SK-N-SH (cell line): ENCODE measurements around the gene STX1A. TPM values are rescaled to one million over a fixed set of nuclear protein-coding genes. Genes with fewer than 3 reads are reported as not detected.

Experiments
- CTCF ChIA-PET: fragments of 300-600, 350-600 bp; formaldehyde crosslinking; extraction: SDS; loops from one replicate; lab custom pipeline; 2021; lab: Yijun Ruan, JAX
- POLR2A ChIA-PET: fragments of 350-600 bp; sonication (Branson Sonifier 250); formaldehyde crosslinking; extraction: SDS; loops from one replicate; lab custom pipeline; 2020; ENCODE audit warnings: antibody characterized with exemption, inconsistent platforms; lab: Yijun Ruan, JAX
- DNase-seq: peaks from one replicate; pipeline ENCODE4 v3.0.0; 2012
- H2AFZ ChIP-seq: fragments of 200-600 bp; sonication (generic); 2 replicates; pipeline ENCODE4 v1.8.1; 2016; ENCODE audit warnings: antibody characterized with exemption, mild to moderate bottlenecking, low read depth
- H3F3A ChIP-seq: fragments of 200-600 bp; sonication (generic); replicated peaks from 2 replicates; pipeline ENCODE3; 2016; ENCODE audit warnings: antibody characterized with exemption, mild to moderate bottlenecking; ENCODE audit not compliant: insufficient read depth
- H3K27ac ChIP-seq, 2 experiments: fragments of 200-500 bp in 1 of 2; fragments of 200-600 bp in 1 of 2; sonication (Bioruptor generic) in 1 of 2; sonication (generic), shearing (Covaris generic) in 1 of 2; 2 replicates each; pipeline versions ENCODE4 v1.5.1 to v1.6.1; 2014 to 2016; ENCODE audit warnings: low read depth in 2 of 2, inconsistent platforms in 1 of 2, low read length in 1 of 2, mild to moderate bottlenecking in 1 of 2, mixed read lengths in 1 of 2
- H3K27me3 ChIP-seq: fragments of 200-600 bp; sonication (generic), shearing (Covaris generic); 2 replicates; pipeline ENCODE4 v1.6.1; 2016; ENCODE audit warnings: mixed run types; ENCODE audit not compliant: insufficient read depth
- H3K36me3 ChIP-seq, 2 experiments: fragments of 200-500 bp in 1 of 2; fragments of 200-600 bp in 1 of 2; sonication (Bioruptor generic) in 1 of 2; sonication (generic) in 1 of 2; replicated peaks in 1 of 2; 2 replicates each; pipeline versions ENCODE3 to v1.5.1; 2014 to 2016; ENCODE audit warnings: low read length in 1 of 2, mild to moderate bottlenecking in 1 of 2; ENCODE audit not compliant: insufficient read depth in 2 of 2, control insufficient read depth in 1 of 2
- H3K4me1 ChIP-seq, 2 experiments: fragments of 200-500 bp in 1 of 2; fragments of 200-600 bp in 1 of 2; sonication (Bioruptor generic) in 1 of 2; sonication (generic), shearing (Covaris generic) in 1 of 2; 2 replicates each; pipeline versions ENCODE4 v1.5.1 to v1.6.1; 2014 to 2016; ENCODE audit warnings: low read depth in 1 of 2, low read length in 1 of 2, mixed run types in 1 of 2; ENCODE audit not compliant: insufficient read depth in 2 of 2, control insufficient read depth in 1 of 2
- H3K4me2 ChIP-seq: fragments of 200-600 bp; sonication (generic), shearing (Covaris generic); 2 replicates; pipeline ENCODE4 v1.6.1; 2017; ENCODE audit warnings: mixed run types
- H3K4me3 ChIP-seq, 2 experiments: fragments of 200-500 bp in 1 of 2; fragments of 200-600 bp in 1 of 2; sonication (Bioruptor generic) in 1 of 2; sonication (generic), shearing (Covaris generic) in 1 of 2; 2 replicates each; pipeline versions ENCODE4 v1.5.1 to v1.8.1; 2014 to 2016; ENCODE audit warnings: low read depth in 2 of 2, inconsistent platforms in 1 of 2, low read length in 1 of 2, mild to moderate bottlenecking in 1 of 2, mixed read lengths in 1 of 2, moderate library complexity in 1 of 2
- H3K79me2 ChIP-seq: fragments of 200-600 bp; sonication (generic); 2 replicates; pipeline ENCODE4 v1.8.1; 2017; ENCODE audit warnings: mild to moderate bottlenecking; ENCODE audit not compliant: insufficient read depth
- H3K9ac ChIP-seq: fragments of 200-600 bp; sonication (generic); 2 replicates; pipeline ENCODE4 v1.6.1; 2017; ENCODE audit warnings: mixed run types
- H3K9me2 ChIP-seq: fragments of 200-600 bp; sonication (generic); 2 replicates; pipeline ENCODE4 v1.6.1; 2017; ENCODE audit warnings: mixed run types
- H3K9me3 ChIP-seq: fragments of 200-600 bp; sonication (generic); 2 replicates; pipeline ENCODE4 v1.6.1; 2017; ENCODE audit warnings: mixed run types, mild to moderate bottlenecking, moderate library complexity
- H4K20me1 ChIP-seq: fragments of 200-600 bp; sonication (generic); 2 replicates; pipeline ENCODE4 v1.6.1; 2017; ENCODE audit warnings: mild to moderate bottlenecking, mixed run types; ENCODE audit not compliant: insufficient read depth
- CHD2 ChIP-seq: fragments of 150-350 bp; IDR thresholded peaks from 2 replicates; pipeline ENCODE4 v1.6.1; 2018; ENCODE audit warnings: low read length; ENCODE audit not compliant: partially characterized antibody
- ELF1 ChIP-seq: IDR thresholded peaks from 2 replicates; pipeline ENCODE4 v1.4.0; 2012
- EP300 ChIP-seq, 2 experiments: IDR thresholded peaks; 2 replicates each; pipeline versions ENCODE4 v1.4.0 to v1.6.1; 2012; ENCODE audit warnings: borderline replicate concordance in 1 of 2, low read depth in 1 of 2, low read length in 1 of 2
- EZH2phosphoT487 ChIP-seq: fragments of 200-600 bp; sonication (generic); IDR thresholded peaks from 2 replicates; pipeline ENCODE4 v1.6.1; 2017; ENCODE audit warnings: low read depth, mixed run types, mild to moderate bottlenecking, antibody characterized with exemption, moderate library complexity, borderline replicate concordance
- FOXJ3 ChIP-seq: sonication (generic); formaldehyde crosslinking; IDR thresholded peaks from 2 replicates; pipeline ENCODE4 v1.5.1; 2020; ENCODE audit warnings: mild to moderate bottlenecking, missing genetic modification reagents
- FOXM1 ChIP-seq: IDR thresholded peaks from 2 replicates; pipeline ENCODE4 v1.4.0; 2012; ENCODE audit warnings: low read depth, mild to moderate bottlenecking
- JUND ChIP-seq: IDR thresholded peaks from 2 replicates; pipeline ENCODE4 v1.4.0; 2012
- MAX ChIP-seq: IDR thresholded peaks from 2 replicates; pipeline ENCODE4 v1.4.0; 2012; ENCODE audit warnings: low read depth
- NRF1 ChIP-seq: IDR thresholded peaks from 2 replicates; pipeline ENCODE4 v1.6.1; 2012; ENCODE audit warnings: low read depth, mild to moderate bottlenecking, low read length
- PBX3 ChIP-seq: IDR thresholded peaks from 2 replicates; pipeline ENCODE4; 2012
- POLR2AphosphoS5 ChIP-seq: IDR thresholded peaks from 2 replicates; pipeline ENCODE4 v1.6.1; 2012; ENCODE audit warnings: low read depth, low read length
- RCOR1 ChIP-seq: fragments of 150-350 bp; IDR thresholded peaks from 2 replicates; pipeline ENCODE4 v1.6.1; 2017; ENCODE audit warnings: antibody characterized with exemption, low read length
- RFX5 ChIP-seq: IDR thresholded peaks from 2 replicates; pipeline ENCODE4 v1.6.1; 2012; ENCODE audit warnings: mild to moderate bottlenecking, improper control_type of control experiment, low read length
- RXRA ChIP-seq: IDR thresholded peaks from 2 replicates; pipeline ENCODE4 v1.4.0; 2012; ENCODE audit warnings: low read depth, mild to moderate bottlenecking, borderline replicate concordance
- SIN3A ChIP-seq: IDR thresholded peaks from 2 replicates; pipeline ENCODE4 v1.6.1; 2012; ENCODE audit warnings: low read depth, mild to moderate bottlenecking, low read length, moderate library complexity, borderline replicate concordance
- TCF12 ChIP-seq: IDR thresholded peaks from 2 replicates; pipeline ENCODE4 v1.4.0; 2012
- TEAD4 ChIP-seq: IDR thresholded peaks from 2 replicates; pipeline ENCODE4 v1.4.0; 2012; ENCODE audit warnings: mild to moderate bottlenecking, borderline replicate concordance; ENCODE audit not compliant: insufficient read depth
- USF1 ChIP-seq: IDR thresholded peaks from 2 replicates; pipeline ENCODE4 v1.4.0; 2012; ENCODE audit warnings: low read depth, borderline replicate concordance
- YY1 ChIP-seq: IDR thresholded peaks from 2 replicates; pipeline ENCODE4 v1.4.0; 2012; ENCODE audit warnings: low read depth, mild to moderate bottlenecking
- ZBTB33 ChIP-seq: IDR thresholded peaks from 2 replicates; pipeline ENCODE4 v1.4.0; 2012; ENCODE audit warnings: low read depth, borderline replicate concordance
- WGBS: methylation state at CpG from one replicate; pipeline ENCODE4 v1.1.6; 2017; ENCODE audit warnings: low lambda C conversion rate; 5-methylcytosine and 5-hydroxymethylcytosine counted together
- polyA plus RNA-seq, 3 experiments: library from polyadenylated mRNA; depleted of rRNA; stranded (reverse); fragments of >200 nt; gene quantifications; 2 replicates each; pipeline ENCODE4 v1.2.3, GENCODE V29; 2012

The STX1A gene
- polyA plus RNA-seq, 1 of the 3 experiments (the other 2 are of a cell fraction), result 91.1 TPM

- 68% methylated on average over 1 of the region's 1 CpG for WGBS
- H3K9ac ChIP-seq, result no peak overlapping the region
- ChIA-PET POLR2A (interaction anchor here (0.6 to 1.0 kb wide), 3 partner anchors 58 to 119 kb away, joined by 3 to 4 read pairs (median 3); no protein-coding TSS in a partner anchor), CTCF (interaction anchor here (0.6 to 8.6 kb wide), 35 partner anchors 9 to 308 kb away, joined by 3 to 326 read pairs (median 7); partner anchors contain the start of genes ABHD11, METTL27 and VPS37D)
- H3K9me3 ChIP-seq, result no peaks in the 10 kb centered on the region
- H3K4me2 ChIP-seq, result no peak overlapping the region
- H3K79me2 ChIP-seq, result no peaks in the 10 kb centered on the region
- no peaks in the 10 kb centered on the region for H4K20me1 ChIP-seq
- peaks cover 6% of the 10 kb centered on the region for H3F3A ChIP-seq
- H3K4me1 ChIP-seq, result peaks cover 5 to 8% of the 10 kb centered on the region in 2 experiments; a peak in 2 of 4 replicates
- no peak for DNase-seq
- H3K27me3 ChIP-seq, result no peaks in the 10 kb centered on the region
- TF ChIP-seq FOXJ3 (CRISPR knock-in tag), result no peak
- no peak for TF ChIP-seq TEAD4
- no peak for TF ChIP-seq FOXM1
- no peak for TF ChIP-seq JUND
- no peaks in the 10 kb centered on the region for H3K9me2 ChIP-seq
- H2AFZ ChIP-seq, result no peak overlapping the region
- H3K36me3 ChIP-seq, result no peaks in the 10 kb centered on the region
- H3K4me3 ChIP-seq, result no peak overlapping the region
- no peak overlapping the region for H3K27ac ChIP-seq
These were observed 6.6 kb upstream of the STX1A start for GRCh38 chr7:73726083-73726466.

- WGBS, result 75% methylated on average over 3 of the region's 3 CpGs
- no peak overlapping the region for H3K9ac ChIP-seq
- peaks cover 6% of the 10 kb centered on the region for H3K79me2 ChIP-seq
- TF ChIP-seq RCOR1 (no peak), USF1 (no peak), CHD2 (no peak), EZH2phosphoT487 (no peak), PBX3 (no peak), RFX5 (no peak), ZBTB33 (no peak), SIN3A (no peak), ELF1 (no peak), EP300 (IDR thresholded peaks at IDR 0.05; ENCODE audit: borderline replicate concordance in 1 of 2, low read depth in 1 of 2, low read length in 1 of 2) (no peak), NRF1 (no peak), TCF12 (no peak), RXRA (no peak), POLR2AphosphoS5 (no peak), YY1 (no peak), MAX (no peak)
- TF ChIP-seq, all 33 proteins: peak for 0
- CTCF ChIA-PET, result interaction anchor here (1.1 to 8.6 kb wide), 5 partner anchors 14 to 117 kb away, joined by 3 to 326 read pairs (median 4); partner anchors contain the start of gene ABHD11
- Histone ChIP-seq H3K4me3 (no peak overlapping the region), H3K9me2 (no peaks in the 10 kb centered on the region), H2AFZ (no peak overlapping the region), H3K4me1 (peaks cover 5 to 11% of the 10 kb centered on the region in 2 experiments; a peak in 2 of 4 replicates), H3K27me3 (no peaks in the 10 kb centered on the region), H3F3A (peaks cover 8% of the 10 kb centered on the region), H3K27ac (no peak overlapping the region), H3K36me3 (no peaks in the 10 kb centered on the region), H4K20me1 (no peaks in the 10 kb centered on the region), H3K9me3 (no peaks in the 10 kb centered on the region), H3K4me2 (no peak overlapping the region)
- POLR2A ChIA-PET, result no interaction called here
- DNase-seq, result no peak
These were observed 4.3 kb upstream of the STX1A start for GRCh38 chr7:73723813-73724212.
